ENCODE data around the gene SOAT2.
"Not testable (repeated sequence)": the region's sequence is repeated elsewhere in the genome, so short reads cannot be mapped to it uniquely, and the experiment has no call there.

Gene SOAT2

GRCh38 chr12:53086361-53086760 is 16.9 kb upstream of the SOAT2 start:
- no peak for DNase-seq

DNA sequence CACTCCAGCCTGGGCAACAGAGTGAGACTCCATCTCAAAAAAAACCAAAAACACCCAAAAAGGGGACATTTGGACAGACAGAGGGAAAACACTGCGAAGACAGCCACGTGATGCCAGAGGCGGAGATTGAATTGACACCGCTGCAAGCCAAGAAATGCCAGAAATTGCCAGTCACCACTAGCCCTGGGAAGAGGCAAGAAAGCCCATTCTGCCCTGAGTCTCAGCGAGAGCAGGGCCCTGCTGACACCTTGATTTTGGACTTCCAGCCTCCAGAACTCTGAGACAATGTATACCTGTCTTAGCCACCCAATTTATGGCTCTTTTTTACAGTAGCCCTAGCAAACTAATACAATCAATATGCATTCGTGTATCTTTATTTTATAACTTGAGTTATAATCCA is 13.2 kb upstream of the SOAT2 start:
- DNase-seq, result no peak

DNA sequence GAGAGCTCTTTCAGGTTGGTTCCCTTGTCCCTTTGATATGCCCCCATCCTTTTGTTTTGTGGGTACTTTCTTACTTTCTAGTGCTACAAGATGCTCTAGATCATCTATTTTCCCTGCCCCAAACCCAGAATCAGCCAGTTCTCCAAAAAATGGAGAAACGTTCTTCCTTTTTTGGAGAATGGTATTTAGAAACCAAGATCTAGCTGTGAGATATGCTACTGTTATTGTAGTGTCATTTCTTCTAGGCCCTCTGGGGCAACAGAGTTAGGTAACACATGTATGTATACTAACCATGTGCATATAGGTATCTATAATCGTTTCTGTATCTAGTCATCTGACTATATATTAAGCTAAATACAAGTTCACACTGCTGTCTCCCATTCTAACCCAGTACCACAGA is 12.7 kb upstream of the SOAT2 start:
- DNase-seq, result no peak

DNA sequence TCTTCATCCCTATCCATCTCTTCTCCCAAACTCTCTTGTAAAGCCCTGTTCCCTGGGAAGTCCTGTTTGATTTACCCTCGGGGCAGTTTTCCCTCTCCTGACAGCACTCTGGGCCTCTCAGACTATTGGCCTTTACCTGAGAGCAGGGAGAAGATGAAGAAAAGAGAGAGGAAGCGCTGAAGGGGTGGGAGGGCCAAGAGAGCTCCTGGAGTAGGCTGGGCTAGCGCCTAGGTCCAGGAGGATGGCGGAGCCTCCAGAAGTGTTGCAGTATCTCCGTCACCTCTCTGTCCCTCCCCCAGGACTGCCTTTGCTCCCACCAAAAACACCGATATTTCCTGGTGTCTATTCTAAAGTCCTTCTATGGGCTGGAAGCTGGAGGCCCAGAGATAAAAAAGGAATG is 11.5 kb upstream of the SOAT2 start:
- DNase-seq, result no peak

GRCh38 chr12:53093777-53094393 is 9.4 kb upstream of the SOAT2 start:
- peak in 1 of 2 donors; percentile 32 for DNase-seq

DNA sequence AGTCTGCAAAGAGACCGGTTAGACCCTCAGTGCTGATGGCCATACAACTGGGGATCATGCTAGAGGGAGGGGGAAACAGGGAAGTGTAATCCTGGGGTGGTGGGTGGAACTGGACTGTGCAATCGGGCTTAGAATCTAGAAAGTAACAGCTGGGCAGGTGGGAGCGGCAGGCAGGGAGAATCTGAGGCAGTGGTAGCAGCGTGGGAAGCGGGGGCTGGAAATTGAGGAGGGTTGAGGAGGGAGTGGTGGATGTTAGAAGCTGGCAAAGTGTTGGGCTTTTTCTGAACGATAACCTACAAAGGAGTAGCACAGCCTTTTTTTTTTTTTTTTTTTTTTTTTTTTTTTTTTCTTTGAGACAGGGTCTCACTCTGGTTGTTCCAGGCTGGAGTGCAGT is 8.9 kb upstream of the SOAT2 start:
- no peak for DNase-seq

DNA sequence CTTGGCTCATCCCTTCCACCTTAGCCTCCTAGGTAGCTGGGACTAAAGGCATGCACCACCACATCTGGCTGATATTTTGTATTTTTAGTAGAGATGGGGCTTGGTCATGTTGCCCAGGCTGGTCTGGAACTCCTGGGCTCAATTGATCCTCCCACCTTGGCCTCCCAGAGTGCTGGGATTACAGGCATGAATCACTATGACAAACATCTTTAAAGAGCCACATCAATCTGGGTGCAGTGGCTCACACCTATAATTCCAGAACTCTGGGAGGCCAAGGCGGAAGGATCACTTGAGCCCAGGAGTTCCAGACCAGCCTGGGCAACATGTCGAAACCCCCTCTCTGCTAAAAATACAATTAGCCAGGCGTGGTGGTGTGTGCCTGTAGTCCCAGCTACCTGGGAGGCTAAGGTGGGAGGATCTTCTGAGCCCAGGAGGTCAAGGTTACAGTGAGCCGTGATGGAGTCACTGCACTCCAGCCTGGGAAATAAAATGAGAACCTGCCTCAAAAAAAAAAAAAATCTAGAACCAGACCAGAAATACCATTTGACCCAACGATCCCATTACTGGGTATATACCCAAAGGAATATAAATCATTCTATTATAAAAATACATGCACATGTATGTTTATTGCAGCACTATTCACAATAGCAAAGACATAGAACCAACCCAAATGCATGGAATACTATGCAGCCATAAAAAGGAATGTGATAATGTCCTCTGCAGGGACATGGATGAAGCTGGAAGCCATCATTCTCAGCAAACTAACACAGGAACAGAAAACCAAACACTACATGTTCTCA is 8.3 kb upstream of the SOAT2 start:
- DNase-seq, result not testable (repeated sequence)

DNA sequence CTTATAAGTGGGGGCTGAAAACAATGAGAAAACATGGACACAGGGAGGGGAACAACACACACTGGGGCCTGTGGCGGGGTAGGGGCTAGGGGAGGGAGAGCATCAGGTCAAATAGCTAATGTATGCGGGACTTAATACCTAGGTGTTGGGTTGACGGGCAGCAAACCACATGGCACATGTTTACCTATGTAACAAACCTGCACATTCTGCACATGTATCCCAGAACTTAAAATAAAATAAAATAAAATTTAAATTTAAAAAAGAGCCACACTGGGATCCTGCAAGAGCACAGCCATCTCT is 7.7 kb upstream of the SOAT2 start:
- DNase-seq, result not testable (repeated sequence)

- no peak for DNase-seq
Measured at GRCh38 chr12:53096089-53096741, 7.1 kb upstream of the SOAT2 start.

GRCh38 chr12:53096759-53097158 is 6.5 kb upstream of the SOAT2 start:
- no peak for DNase-seq

DNA sequence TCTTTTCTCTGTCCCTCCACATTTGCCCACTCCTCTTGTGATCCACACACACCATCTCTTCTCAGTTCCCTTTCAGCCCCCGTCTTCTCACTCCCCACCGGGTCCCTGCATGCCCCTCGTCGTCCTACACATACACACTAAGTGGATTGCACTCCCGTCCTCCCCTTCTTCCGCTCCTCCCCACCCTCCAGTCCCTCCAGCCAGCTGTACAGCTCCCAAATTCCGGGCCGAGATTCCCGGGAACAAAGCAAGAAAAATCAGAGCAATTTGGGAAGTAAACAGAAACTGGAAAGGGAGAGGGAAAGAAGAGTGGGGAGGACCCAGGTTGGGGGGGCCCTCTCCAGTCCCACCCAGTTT is 6.1 kb upstream of the SOAT2 start:
- no peak for DNase-seq

DNA sequence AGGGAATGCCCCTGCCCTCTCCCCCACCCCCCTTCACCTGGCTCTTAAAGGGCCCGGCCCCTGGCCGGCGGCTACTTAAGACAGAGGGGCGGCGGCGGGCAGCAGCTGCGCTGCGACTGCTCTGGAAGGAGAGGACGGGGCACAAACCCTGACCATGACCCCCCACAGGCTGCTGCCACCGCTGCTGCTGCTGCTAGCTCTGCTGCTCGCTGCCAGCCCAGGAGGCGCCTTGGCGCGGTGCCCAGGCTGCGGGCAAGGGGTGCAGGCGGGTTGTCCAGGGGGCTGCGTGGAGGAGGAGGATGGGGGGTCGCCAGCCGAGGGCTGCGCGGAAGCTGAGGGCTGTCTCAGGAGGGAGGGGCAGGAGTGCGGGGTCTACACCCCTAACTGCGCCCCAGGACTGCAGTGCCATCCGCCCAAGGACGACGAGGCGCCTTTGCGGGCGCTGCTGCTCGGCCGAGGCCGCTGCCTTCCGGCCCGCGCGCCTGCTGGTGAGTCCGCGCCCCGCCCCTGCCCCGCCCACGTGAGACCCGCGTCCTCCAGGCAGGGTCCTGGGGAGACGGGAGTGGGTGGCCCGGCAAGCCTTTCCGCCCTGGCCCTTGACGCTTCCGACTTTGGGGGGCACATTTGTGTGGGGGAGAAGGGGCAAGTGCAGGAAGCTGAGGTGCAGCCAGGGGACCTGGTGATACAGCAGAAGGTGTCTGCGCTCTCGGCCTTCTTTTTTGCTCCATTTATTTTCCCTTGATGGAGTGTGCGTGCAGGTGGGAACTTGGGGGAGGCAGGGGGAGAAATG is 5.5 kb upstream of the SOAT2 start, which contains the start of gene IGFBP6:
Gene IGFBP6 (plus strand): TSS at position 104 of the 790 bp plus-strand sequence. CDS start 51 bp downstream, at position 155.
- DNase-seq, result peak; percentile 41 to 56

GRCh38 chr12:53098354-53098981 is 4.8 kb upstream of the SOAT2 start:
- DNase-seq, result no peak

DNA sequence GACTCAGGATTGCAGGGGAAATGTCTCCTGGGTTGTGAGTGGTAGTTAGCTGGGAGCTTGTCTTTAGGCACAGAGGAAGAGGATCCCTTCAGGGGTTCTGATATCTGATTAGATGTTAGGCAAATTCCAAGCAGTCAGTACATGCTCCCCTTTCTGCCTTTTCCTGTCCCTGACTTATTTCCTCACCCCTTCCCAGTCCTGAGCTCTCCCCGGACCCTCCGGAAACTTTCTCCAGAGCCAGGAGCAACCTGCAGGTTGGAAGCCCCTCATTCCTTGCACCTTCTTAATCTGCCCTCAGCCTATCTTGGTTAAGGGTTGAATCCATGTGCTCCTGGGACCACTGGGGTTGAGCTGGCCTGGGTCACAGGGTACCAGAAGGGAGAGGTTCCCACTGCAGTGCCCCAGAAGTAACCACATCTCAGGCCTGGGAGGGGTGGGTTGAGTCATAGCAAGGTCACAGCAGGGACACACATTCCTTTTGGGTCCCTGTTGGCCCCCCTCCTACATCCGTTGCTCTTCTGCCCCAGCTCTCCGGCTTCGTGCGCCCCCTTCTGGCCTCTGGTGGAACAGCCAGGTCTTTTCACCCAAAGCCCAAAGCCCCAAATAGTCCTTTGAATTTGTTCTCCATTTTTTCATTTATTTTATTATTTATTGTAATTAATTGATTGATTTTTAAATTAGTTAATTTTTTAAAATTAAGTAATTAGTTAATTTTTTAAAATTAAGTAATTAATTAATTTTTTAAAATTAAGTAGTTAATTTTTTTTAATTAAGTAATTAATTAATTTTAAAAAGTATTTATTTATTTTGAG is 4.0 kb upstream of the SOAT2 start:
- peak; percentile 87 to 89 for DNase-seq

DNA sequence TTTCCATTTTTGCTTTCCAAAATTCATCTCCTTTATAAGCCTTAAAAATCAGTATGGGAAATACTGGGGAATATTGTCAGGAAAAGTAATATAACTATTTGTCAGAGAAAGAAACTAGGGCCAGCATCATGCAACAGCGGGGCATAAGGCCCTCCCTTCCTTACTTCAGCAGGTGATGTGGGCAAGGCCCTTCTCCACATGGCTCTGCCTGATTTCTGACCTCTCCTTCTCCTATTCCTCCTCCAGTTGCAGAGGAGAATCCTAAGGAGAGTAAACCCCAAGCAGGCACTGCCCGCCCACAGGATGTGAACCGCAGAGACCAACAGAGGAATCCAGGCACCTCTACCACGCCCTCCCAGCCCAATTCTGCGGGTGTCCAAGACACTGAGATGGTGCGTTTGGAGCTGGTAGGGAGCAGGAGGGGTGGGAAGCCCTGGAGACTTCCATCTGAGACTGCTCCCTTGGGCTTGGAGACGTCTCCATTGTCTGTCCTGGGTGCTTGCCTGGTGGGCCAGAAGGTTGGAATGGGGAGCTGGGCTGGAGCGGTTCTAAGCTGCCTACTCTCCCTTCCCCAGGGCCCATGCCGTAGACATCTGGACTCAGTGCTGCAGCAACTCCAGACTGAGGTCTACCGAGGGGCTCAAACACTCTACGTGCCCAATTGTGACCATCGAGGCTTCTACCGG is 2.7 kb upstream of the SOAT2 start:
- DNase-seq, result no peak

GRCh38 chr12:53101266-53101665 is 2.0 kb upstream of the SOAT2 start:
- DNase-seq, result no peak

DNA sequence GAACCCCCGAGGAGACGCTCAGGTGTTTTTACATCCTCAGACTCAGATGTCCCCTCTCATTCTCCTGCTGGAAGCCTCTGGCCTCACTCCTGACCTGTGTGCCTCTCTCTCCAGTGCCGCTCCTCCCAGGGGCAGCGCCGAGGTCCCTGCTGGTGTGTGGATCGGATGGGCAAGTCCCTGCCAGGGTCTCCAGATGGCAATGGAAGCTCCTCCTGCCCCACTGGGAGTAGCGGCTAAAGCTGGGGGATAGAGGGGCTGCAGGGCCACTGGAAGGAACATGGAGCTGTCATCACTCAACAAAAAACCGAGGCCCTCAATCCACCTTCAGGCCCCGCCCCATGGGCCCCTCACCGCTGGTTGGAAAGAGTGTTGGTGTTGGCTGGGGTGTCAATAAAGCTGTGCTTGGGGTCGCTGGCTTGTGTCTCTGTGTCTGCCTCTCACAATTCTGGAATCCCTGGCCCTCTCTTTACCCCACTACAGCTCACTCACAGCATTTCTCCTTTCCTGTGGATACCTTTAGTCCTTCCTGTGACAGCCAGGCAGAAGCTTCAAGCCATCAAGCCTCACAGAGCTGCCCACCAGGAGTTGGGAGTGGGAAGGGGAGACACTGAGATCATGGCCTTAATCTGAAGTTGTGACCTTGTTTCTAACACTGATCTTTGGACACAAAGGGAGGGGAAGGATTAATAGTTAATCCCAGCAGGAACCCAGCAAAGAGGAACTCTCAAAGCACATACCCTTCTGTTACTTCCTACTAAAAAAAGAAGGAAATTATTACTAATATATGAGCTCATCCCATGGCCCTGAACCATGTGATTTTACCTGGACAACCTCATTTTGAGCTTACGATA is 1.1 kb upstream of the SOAT2 start:
- DNase-seq, result no peak

DNA sequence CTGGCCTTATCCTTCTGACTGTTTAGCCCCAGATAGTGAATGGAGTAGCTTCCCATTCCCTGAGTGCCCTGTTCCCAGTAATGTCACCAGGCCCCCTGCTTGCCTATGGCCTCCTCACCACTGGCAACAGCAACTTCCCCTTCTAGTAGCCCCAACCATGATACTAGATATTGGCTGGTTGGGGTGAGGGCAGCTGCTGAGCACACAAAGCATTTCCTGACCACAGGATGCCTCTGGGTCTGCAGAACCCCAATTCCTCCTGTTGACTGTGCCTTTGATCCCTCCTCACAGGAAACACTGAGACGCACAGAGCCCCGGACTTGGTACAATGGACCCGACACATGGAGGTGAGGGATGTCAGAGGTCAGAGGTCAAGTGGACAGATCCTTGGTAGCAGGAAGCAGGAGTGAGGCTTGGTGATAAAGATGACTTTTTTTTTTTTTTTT is 597 bp downstream of the SOAT2 start:
- DNase-seq, result peak in 1 of 2 donors; percentile 29

DNA sequence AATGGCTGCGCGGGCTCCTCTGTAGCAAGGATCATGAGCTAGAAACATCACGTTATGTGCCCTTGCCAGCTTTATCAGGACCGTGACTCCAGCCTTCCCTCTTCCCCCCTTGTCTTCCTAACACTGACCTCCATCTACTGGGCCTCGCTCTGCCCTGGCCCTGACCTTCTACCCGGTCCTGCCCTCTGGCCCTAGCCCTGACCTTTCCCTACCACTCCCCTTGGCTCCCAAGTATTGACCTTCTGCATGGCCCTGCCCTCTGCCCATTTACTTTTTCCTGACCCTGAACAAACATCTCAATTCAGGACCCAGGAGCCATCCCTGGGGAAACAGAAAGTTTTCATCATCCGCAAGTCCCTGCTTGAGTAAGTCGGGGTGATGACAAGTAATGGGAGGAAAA is 2.0 kb downstream of the SOAT2 start:
- no peak for DNase-seq

- no peak for DNase-seq
Measured at GRCh38 chr12:53105712-53106439, 2.6 kb downstream of the SOAT2 start.

Data from CD4-positive, alpha-beta T cell treated with Interleukin-4 for 1 hour (primary cell).